ENCODE data around the gene KLHDC7A. TPM values are rescaled to one million over a fixed set of nuclear protein-coding genes. Genes with fewer than 3 reads are reported as not detected.

The KLHDC7A gene
- total and polyA plus RNA-seq, 2 experiments from 2014 or later, result 2.2 to 2.3 TPM

DNA sequence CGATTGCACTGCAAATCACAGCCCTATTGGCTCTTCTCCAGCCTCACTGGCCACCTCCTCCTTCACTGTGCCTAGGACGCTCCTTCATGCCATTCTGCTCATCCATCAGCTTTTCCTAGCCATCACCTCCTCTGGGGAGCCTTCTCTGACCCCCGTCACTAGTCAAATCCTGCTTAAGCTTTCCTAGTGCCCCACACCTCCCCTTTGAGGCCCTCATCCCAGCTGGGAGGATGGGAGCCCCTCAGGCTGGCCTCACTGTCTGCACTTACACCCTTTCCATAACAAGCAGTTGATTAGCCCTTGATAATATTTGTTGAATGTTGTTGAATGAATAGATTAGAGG, 50.7 kb downstream of the KLHDC7A start:
- Histone ChIP-seq H3K36me3 (replicated peaks; ENCODE audit: insufficient read depth, low read depth) (no peaks in the 10 kb centered on the region), H3K9me3 (ENCODE audit: low read depth) (no peaks in the 10 kb centered on the region), H4K20me1 (ENCODE audit: insufficient read depth, poor library complexity, severe bottlenecking) (no peaks in the 10 kb centered on the region), H3K9me2 (replicated peaks; ENCODE audit: insufficient read depth) (no peaks in the 10 kb centered on the region), H3K27ac (no peak overlapping the region), H3K27me3 (peaks cover 35% of the 10 kb centered on the region), H3K4me1 (ENCODE audit: insufficient read depth) (no peaks in the 10 kb centered on the region), H3K79me2 (no peaks in the 10 kb centered on the region), H2AFZ (no peak overlapping the region), H3K4me3 (no peak overlapping the region), H3K4me2 (no peak overlapping the region)
- no peak for DNase-seq (ENCODE audit: low spot score)
- 59% methylated on average over 3 of the region's 3 CpGs for WGBS (ENCODE audit: low lambda C conversion rate, missing lambda C conversion rate)
- no peak for TF ChIP-seq EZH2 (IDR thresholded peaks at IDR 0.05; ENCODE audit: borderline replicate concordance)
- TF ChIP-seq, protein P1, sequence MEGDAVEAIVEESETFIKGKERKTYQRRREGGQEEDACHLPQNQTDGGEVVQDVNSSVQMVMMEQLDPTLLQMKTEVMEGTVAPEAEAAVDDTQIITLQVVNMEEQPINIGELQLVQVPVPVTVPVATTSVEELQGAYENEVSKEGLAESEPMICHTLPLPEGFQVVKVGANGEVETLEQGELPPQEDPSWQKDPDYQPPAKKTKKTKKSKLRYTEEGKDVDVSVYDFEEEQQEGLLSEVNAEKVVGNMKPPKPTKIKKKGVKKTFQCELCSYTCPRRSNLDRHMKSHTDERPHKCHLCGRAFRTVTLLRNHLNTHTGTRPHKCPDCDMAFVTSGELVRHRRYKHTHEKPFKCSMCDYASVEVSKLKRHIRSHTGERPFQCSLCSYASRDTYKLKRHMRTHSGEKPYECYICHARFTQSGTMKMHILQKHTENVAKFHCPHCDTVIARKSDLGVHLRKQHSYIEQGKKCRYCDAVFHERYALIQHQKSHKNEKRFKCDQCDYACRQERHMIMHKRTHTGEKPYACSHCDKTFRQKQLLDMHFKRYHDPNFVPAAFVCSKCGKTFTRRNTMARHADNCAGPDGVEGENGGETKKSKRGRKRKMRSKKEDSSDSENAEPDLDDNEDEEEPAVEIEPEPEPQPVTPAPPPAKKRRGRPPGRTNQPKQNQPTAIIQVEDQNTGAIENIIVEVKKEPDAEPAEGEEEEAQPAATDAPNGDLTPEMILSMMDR (IDR thresholded peaks at IDR 0.05; ENCODE audit: poor library complexity), result no peak
- no peak for TF ChIP-seq EZH2phosphoT487 (IDR thresholded peaks at IDR 0.05; ENCODE audit: low read depth, severe bottlenecking, unreplicated experiment)

DNA sequence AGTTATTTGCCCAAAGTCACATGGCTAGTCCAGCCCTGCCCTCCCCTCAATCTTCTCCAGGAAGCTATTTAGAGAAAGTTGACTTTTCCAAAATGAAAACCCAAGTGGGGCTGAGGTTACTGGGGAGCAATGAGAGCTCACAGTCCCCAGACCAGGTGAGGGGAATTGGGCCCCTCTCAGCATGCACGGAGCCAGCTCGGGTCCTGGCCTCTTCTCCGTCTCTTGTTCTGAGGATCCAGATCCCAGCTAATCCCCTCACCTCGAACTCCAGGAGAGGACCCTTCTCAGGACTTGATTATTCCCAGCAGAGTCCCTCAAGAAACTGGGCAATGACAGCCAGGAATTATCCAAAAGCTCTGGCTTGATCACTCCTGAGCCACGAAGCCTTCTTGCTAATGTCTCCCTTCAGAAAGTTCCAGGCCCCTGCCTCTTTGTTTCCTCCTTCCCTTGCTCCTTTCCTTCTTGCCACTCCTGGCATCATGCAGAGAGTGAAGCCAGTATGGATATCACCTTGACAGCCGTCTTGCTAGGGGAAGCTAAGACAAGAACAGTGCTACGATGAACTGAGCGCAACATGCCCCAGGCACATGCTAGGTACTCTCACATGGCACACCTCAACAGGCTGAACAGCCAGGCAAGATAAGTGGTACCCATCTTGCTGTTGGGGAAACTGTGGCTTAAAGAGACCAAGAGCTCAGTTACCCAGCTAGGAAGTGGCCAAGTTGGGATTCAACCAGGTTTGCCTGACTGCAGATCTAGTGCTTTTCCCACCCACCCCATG, 51.9 kb downstream of the KLHDC7A start:
- Histone ChIP-seq H4K20me1 (ENCODE audit: insufficient read depth, poor library complexity, severe bottlenecking) (no peaks in the 10 kb centered on the region), H3K79me2 (no peaks in the 10 kb centered on the region), H2AFZ (no peak overlapping the region), H3K9me3 (ENCODE audit: low read depth) (no peaks in the 10 kb centered on the region), H3K27ac (no peak overlapping the region), H3K4me3 (no peak overlapping the region), H3K36me3 (replicated peaks; ENCODE audit: insufficient read depth, low read depth) (no peaks in the 10 kb centered on the region), H3K4me1 (ENCODE audit: insufficient read depth) (no peaks in the 10 kb centered on the region), H3K9me2 (replicated peaks; ENCODE audit: insufficient read depth) (no peaks in the 10 kb centered on the region), H3K4me2 (no peak overlapping the region), H3K27me3 (peaks cover 34% of the 10 kb centered on the region)
- no peak for DNase-seq (ENCODE audit: low spot score)
- 85% methylated on average over 8 of the region's 8 CpGs for WGBS (ENCODE audit: low lambda C conversion rate, missing lambda C conversion rate)
- TF ChIP-seq, protein P1 (IDR thresholded peaks at IDR 0.05; ENCODE audit: poor library complexity), result no peak
- TF ChIP-seq EZH2phosphoT487 (IDR thresholded peaks at IDR 0.05; ENCODE audit: low read depth, severe bottlenecking, unreplicated experiment), result no peak
- TF ChIP-seq EZH2 (IDR thresholded peaks at IDR 0.05; ENCODE audit: borderline replicate concordance), result no peak

- TF ChIP-seq EZH2phosphoT487 (IDR thresholded peaks at IDR 0.05; ENCODE audit: low read depth, severe bottlenecking, unreplicated experiment), result no peak
- TF ChIP-seq EZH2 (IDR thresholded peaks at IDR 0.05; ENCODE audit: borderline replicate concordance), result no peak
- TF ChIP-seq, protein P1 (IDR thresholded peaks at IDR 0.05; ENCODE audit: poor library complexity), result no peak
- Histone ChIP-seq H3K4me2 (no peak overlapping the region), H3K27me3 (peaks cover 37% of the 10 kb centered on the region), H3K4me3 (no peak overlapping the region), H3K36me3 (replicated peaks; ENCODE audit: insufficient read depth, low read depth) (no peaks in the 10 kb centered on the region), H3K27ac (no peak overlapping the region), H3K4me1 (ENCODE audit: insufficient read depth) (no peaks in the 10 kb centered on the region), H2AFZ (no peak overlapping the region), H3K9me3 (ENCODE audit: low read depth) (no peaks in the 10 kb centered on the region), H3K9me2 (replicated peaks; ENCODE audit: insufficient read depth) (no peaks in the 10 kb centered on the region), H3K79me2 (no peaks in the 10 kb centered on the region), H4K20me1 (ENCODE audit: insufficient read depth, poor library complexity, severe bottlenecking) (no peaks in the 10 kb centered on the region)
- WGBS (ENCODE audit: low lambda C conversion rate, missing lambda C conversion rate), result 74% methylated on average over 3 of the region's 3 CpGs
- DNase-seq (ENCODE audit: low spot score), result no peak
These were observed 52.5 kb downstream of the KLHDC7A start for GRCh38 chr1:18533259-18533658.

Measured in hepatocyte (in vitro differentiated cells).